Hepatocyte (in vitro differentiated cells): ENCODE data around the gene MGAM2.

Experiments used
- CTCF ChIP-seq: fragments of 200-600 bp; sonication (generic); IDR thresholded peaks from 2 replicates; pipeline ENCODE4 v1.5.1; 2016; ENCODE audit warnings: antibody characterized with exemption, mild to moderate bottlenecking; ENCODE audit not compliant: poor library complexity
- EZH2 ChIP-seq: fragments of 200-600 bp; sonication (generic); IDR thresholded peaks from 2 replicates; pipeline ENCODE4 v1.6.1; 2016; ENCODE audit warnings: antibody characterized with exemption, mild to moderate bottlenecking, borderline replicate concordance
- EZH2phosphoT487 ChIP-seq: fragments of 200-600 bp; sonication (generic); IDR thresholded peaks from one replicate; pipeline ENCODE4 v1.6.1; 2018; ENCODE audit warnings: antibody characterized with exemption, mild to moderate bottlenecking, low read depth, moderate library complexity; ENCODE audit not compliant: unreplicated experiment, severe bottlenecking

- TF ChIP-seq CTCF (no peak), EZH2 (no peak), EZH2phosphoT487 (no peak)
Measured at GRCh38 chr7:142248166-142249160, 136.9 kb downstream of the MGAM2 start.
